HepG2 (cell line): ENCODE data around the gene ATM. TPM values are rescaled to one million over a fixed set of nuclear protein-coding genes. Genes with fewer than 3 reads are reported as not detected.

ENCODE experiments used
- ATAC-seq: fragments of 200-7000 bp; cut with Tn5 transposase; 3 replicates; pipeline ENCODE4 v1.9.1; 2020; ENCODE audit warnings: mild to moderate bottlenecking, moderate library complexity
- BruUV-seq: library from RNA; stranded (reverse); fragments of 400-500 nt; replicated peaks from 2 replicates; lab custom pipeline; 2021; lab: Mats Ljungman, UMichigan
- CTCF ChIA-PET: fragments of 300-600 bp; formaldehyde crosslinking; extraction: SDS; loops from one replicate; lab custom pipeline; 2021; ENCODE audit warnings: low total read pairs, inconsistent platforms, low intra/inter-chr PET ratio; lab: Yijun Ruan, JAX
- POLR2A ChIA-PET: fragments of 350-600 bp; sonication (Branson Sonifier 250); formaldehyde crosslinking; loops from one replicate; lab custom pipeline; 2020; ENCODE audit warnings: antibody characterized with exemption, inconsistent platforms; lab: Yijun Ruan, JAX
- DNase-seq: peaks from one replicate; pipeline ENCODE4 v3.0.0-alpha.2; 2015; ENCODE audit warnings: low spot score
- FAIRE-seq: peaks from 3 replicates; lab custom pipeline; 2011; peaks lifted over from hg19 to GRCh38; lab: Jason Lieb, UNC
- H2AFZ ChIP-seq: one replicate; pipeline ENCODE4 v1.6.1; 2011; ENCODE audit warnings: low read length, inconsistent platforms
- H3K27ac ChIP-seq: fragments of 300-600 bp; 3 replicates; pipeline ENCODE4 v1.8.0; 2011; ENCODE audit warnings: mixed run types, mild to moderate bottlenecking, mixed read lengths, low read length, inconsistent platforms; ENCODE audit not compliant: insufficient read depth; ENCODE audit errors: extremely low read length
- H3K27me3 ChIP-seq, 2 experiments: fragments of 200-600 bp in 1 of 2; 2 replicates in 1 of 2; 3 replicates in 1 of 2; pipeline versions ENCODE4 v1.6.0 to v1.8.0; 2011; ENCODE audit warnings: low read length in 2 of 2, mild to moderate bottlenecking in 2 of 2, moderate library complexity in 2 of 2, inconsistent platforms in 1 of 2; ENCODE audit not compliant: insufficient read depth in 2 of 2, control insufficient read depth in 1 of 2
- H3K36me3 ChIP-seq, 2 experiments: fragments of 200-600 bp in 1 of 2; replicated peaks in 1 of 2; 2 replicates in 1 of 2; 3 replicates in 1 of 2; pipeline versions ENCODE4 v1.5.1 to v1.8.0; 2011; ENCODE audit warnings: low read length in 2 of 2, inconsistent platforms in 1 of 2; ENCODE audit not compliant: insufficient read depth in 2 of 2, control insufficient read depth in 1 of 2
- H3K4me1 ChIP-seq: 2 replicates; pipeline ENCODE4 v1.5.1; 2012; ENCODE audit warnings: low read length, inconsistent platforms; ENCODE audit not compliant: insufficient read depth
- H3K4me2 ChIP-seq: 2 replicates; pipeline ENCODE4 v1.6.0; 2011; ENCODE audit warnings: low read depth, low read length, inconsistent platforms
- H3K4me3 ChIP-seq, 3 experiments: fragments of 200-600 bp in 1 of 3; sonication (generic), shearing (Covaris generic) in 1 of 3; replicated peaks in 1 of 3; 2 replicates each; pipeline ENCODE4 v1.5.1; 2011 to 2016; ENCODE audit warnings: low read length in 3 of 3, inconsistent platforms in 2 of 3, low read depth in 2 of 3, mild to moderate bottlenecking in 2 of 3, control low read depth in 1 of 3, mixed read lengths in 1 of 3; ENCODE audit not compliant: insufficient read depth in 1 of 3
- H3K79me2 ChIP-seq: one replicate; pipeline ENCODE4 v1.6.1; 2011; ENCODE audit warnings: low read length, inconsistent platforms; ENCODE audit not compliant: insufficient read depth
- H3K9ac ChIP-seq: 2 replicates; pipeline ENCODE4 v1.6.0; 2011; ENCODE audit warnings: mild to moderate bottlenecking, low read depth, low read length, inconsistent platforms; ENCODE audit not compliant: insufficient read depth
- H3K9me3 ChIP-seq: 2 replicates; pipeline ENCODE4 v1.5.1; 2012; ENCODE audit warnings: mild to moderate bottlenecking, low read length
- H4K20me1 ChIP-seq: 2 replicates; pipeline ENCODE4 v1.6.0; 2011; ENCODE audit warnings: inconsistent platforms, mild to moderate bottlenecking, low read length, moderate library complexity; ENCODE audit not compliant: insufficient read depth
- DNMT1 ChIP-seq: sonication (generic); formaldehyde crosslinking; IDR thresholded peaks from 2 replicates; pipeline ENCODE4 v1.5.1; 2020; ENCODE audit warnings: mild to moderate bottlenecking, missing genetic modification reagents
- FOXA1 ChIP-seq, 2 experiments: fragments of 450-650 bp in 1 of 2; sonication (generic) in 1 of 2; formaldehyde crosslinking in 1 of 2; IDR thresholded peaks; 2 replicates each; pipeline versions ENCODE4 v1.4.0 to v1.6.1; 2016 to 2020; ENCODE audit warnings: missing genetic modification reagents in 1 of 2
- GABPB1 ChIP-seq: IDR thresholded peaks from 2 replicates; pipeline ENCODE4 v1.6.1; 2016; ENCODE audit warnings: mild to moderate bottlenecking, missing genetic modification reagents, moderate library complexity, missing compliant biosample characterization
- MAFF ChIP-seq: IDR thresholded peaks from 2 replicates; pipeline ENCODE4 v1.6.1; 2011; ENCODE audit warnings: low read depth, low read length, improper control_type of control experiment
- MAFK ChIP-seq, 2 experiments: IDR thresholded peaks in 1 of 2; conservative IDR thresholded peaks in 1 of 2; 2 replicates each; pipeline ENCODE4 v1.6.1; 2011; ENCODE audit warnings: improper control_type of control experiment in 2 of 2, low read length in 2 of 2
- MXI1 ChIP-seq: IDR thresholded peaks from 3 replicates; pipeline ENCODE4 v1.6.1; 2012; ENCODE audit warnings: low read depth, low read length, inconsistent platforms, borderline replicate concordance
- SMC3 ChIP-seq: IDR thresholded peaks from 2 replicates; pipeline ENCODE4 v1.6.1; 2011; ENCODE audit warnings: low read length, improper control_type of control experiment
- SOX13 ChIP-seq, 3 experiments: fragments of 450-650 bp in 1 of 3; sonication (generic) in 1 of 3; formaldehyde crosslinking in 1 of 3; IDR thresholded peaks in 2 of 3; conservative IDR thresholded peaks in 1 of 3; 2 replicates each; pipeline versions ENCODE4 v1.5.0 to v1.6.1; 2016 to 2020; ENCODE audit warnings: antibody characterized with exemption in 1 of 3, mild to moderate bottlenecking in 1 of 3, missing compliant biosample characterization in 1 of 3, missing genetic modification reagents in 1 of 3, moderate library complexity in 1 of 3
- ZNF253 ChIP-seq: sonication (generic); formaldehyde crosslinking; IDR thresholded peaks from 2 replicates; pipeline ENCODE4 v1.8.0; 2022; ENCODE audit warnings: mild to moderate bottlenecking, missing genetic modification reagents, borderline replicate concordance
- ZNF549 ChIP-seq: sonication (generic); formaldehyde crosslinking; IDR thresholded peaks from 2 replicates; pipeline ENCODE4 v1.5.0; 2020; ENCODE audit warnings: missing genetic modification reagents
- ZNF713 ChIP-seq: sonication (generic); formaldehyde crosslinking; IDR thresholded peaks from 2 replicates; pipeline ENCODE4 v1.4.0; 2020; ENCODE audit warnings: mild to moderate bottlenecking, missing genetic modification reagents
- WGBS: methylation state at CpG from one replicate; pipeline ENCODE4 v1.1.6; 2017; ENCODE audit warnings: low lambda C conversion rate; 5-methylcytosine and 5-hydroxymethylcytosine counted together
- in situ Hi-C: cut with HindIII; loops from 2 replicates; pipeline ENCODE4 v1.10.0; 2017; ENCODE audit warnings: low pct_unique_long_range_greater_than_20kb; ENCODE audit not compliant: extremely low pct_ligation_motif_present
- intact Hi-C: fragments of 100-400 bp; cut with micrococcal nuclease; formaldehyde crosslinking; loops from one replicate; pipeline ENCODE4 v1.10.0; 2022; ENCODE audit not compliant: unreplicated experiment
- polyA plus RNA-seq, 8 experiments: library from polyadenylated mRNA; depleted of rRNA in 3 of 8; stranded (reverse) in 7 of 8; unstranded in 1 of 8; fragments of >200 nt; fragmentation: Illumina TruSeq in 4 of 8; extraction: Trizol in 4 of 8; gene quantifications; 2 replicates each; pipeline versions ENCODE4 v1.2.1 to v1.2.3, GENCODE V29; 2011 to 2016; ENCODE audit warnings: low read depth in 4 of 8, missing spikeins in 1 of 8, mixed read lengths in 1 of 8; ENCODE audit not compliant: insufficient read depth in 1 of 8
- total RNA-seq, 5 experiments: library from RNA; depleted of rRNA; stranded (reverse); fragments of >200 nt; fragmentation: Illumina TruSeq; extraction: Trizol; gene quantifications; 2 replicates each; pipeline ENCODE4 v1.2.3, GENCODE V29; 2016; ENCODE audit warnings: low read depth in 1 of 5
- TF ChIP-seq, protein P1 (sequence below): sonication (generic); formaldehyde crosslinking; IDR thresholded peaks from 2 replicates; pipeline ENCODE4 v1.4.0; 2020; ENCODE audit warnings: mild to moderate bottlenecking, missing genetic modification reagents
- TF ChIP-seq, protein P2 (sequence below): sonication (generic); formaldehyde crosslinking; IDR thresholded peaks from 2 replicates; pipeline ENCODE4 v1.4.0; 2020; ENCODE audit warnings: missing genetic modification reagents, mild to moderate bottlenecking, borderline replicate concordance
- TF ChIP-seq, protein P3 (sequence below): sonication (generic); formaldehyde crosslinking; IDR thresholded peaks from 2 replicates; pipeline ENCODE4 v1.5.0; 2020; ENCODE audit warnings: mild to moderate bottlenecking, missing genetic modification reagents

The ATM gene
- total and polyA plus RNA-seq, 2 of the 13 experiments (the other 11 are each of a cell fraction or from before 2014, with no cell fraction given): 40.0 to 71.6 TPM

DNA sequence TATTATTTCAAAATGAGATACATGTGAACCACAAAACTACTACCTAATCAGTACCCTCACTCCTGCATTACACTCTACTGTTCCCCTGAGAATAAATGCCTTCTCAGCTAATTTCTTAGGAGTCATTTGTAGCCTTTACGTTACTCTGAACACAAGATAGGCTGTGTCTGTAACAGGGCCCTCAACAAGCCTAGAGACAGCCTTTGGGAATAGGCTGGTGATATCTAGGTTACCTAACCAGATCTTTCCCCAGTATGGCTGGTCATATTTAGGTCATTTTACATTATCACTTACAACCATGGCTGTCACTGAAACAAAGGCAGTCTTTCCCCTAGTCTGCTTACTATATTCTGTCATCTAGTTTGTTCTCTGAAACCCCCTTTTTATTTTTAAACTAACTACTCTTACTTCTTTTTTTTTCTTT, 14.2 kb downstream of the ATM start:
- TF ChIP-seq, protein P1, sequence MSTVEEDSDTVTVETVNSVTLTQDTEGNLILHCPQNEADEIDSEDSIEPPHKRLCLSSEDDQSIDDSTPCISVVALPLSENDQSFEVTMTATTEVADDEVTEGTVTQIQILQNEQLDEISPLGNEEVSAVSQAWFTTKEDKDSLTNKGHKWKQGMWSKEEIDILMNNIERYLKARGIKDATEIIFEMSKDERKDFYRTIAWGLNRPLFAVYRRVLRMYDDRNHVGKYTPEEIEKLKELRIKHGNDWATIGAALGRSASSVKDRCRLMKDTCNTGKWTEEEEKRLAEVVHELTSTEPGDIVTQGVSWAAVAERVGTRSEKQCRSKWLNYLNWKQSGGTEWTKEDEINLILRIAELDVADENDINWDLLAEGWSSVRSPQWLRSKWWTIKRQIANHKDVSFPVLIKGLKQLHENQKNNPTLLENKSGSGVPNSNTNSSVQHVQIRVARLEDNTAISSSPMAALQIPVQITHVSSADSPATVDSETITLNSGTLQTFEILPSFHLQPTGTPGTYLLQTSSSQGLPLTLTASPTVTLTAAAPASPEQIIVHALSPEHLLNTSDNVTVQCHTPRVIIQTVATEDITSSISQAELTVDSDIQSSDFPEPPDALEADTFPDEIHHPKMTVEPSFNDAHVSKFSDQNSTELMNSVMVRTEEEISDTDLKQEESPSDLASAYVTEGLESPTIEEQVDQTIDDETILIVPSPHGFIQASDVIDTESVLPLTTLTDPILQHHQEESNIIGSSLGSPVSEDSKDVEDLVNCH: no peak
- no peak for TF ChIP-seq ZNF253 (CRISPR knock-in tag)
- no peak for TF ChIP-seq ZNF713
- no peak for TF ChIP-seq FOXA1 (IDR thresholded peaks at IDR 0.05)
- no peak for TF ChIP-seq FOXA1 (CRISPR knock-in tag; IDR thresholded peaks at IDR 0.05)
- no peak for TF ChIP-seq GABPB1 (CRISPR knock-in tag)
- no peak for TF ChIP-seq MXI1
- no peak for TF ChIP-seq SMC3
- TF ChIP-seq ZNF549 (CRISPR knock-in tag): no peak
- TF ChIP-seq, protein P2, sequence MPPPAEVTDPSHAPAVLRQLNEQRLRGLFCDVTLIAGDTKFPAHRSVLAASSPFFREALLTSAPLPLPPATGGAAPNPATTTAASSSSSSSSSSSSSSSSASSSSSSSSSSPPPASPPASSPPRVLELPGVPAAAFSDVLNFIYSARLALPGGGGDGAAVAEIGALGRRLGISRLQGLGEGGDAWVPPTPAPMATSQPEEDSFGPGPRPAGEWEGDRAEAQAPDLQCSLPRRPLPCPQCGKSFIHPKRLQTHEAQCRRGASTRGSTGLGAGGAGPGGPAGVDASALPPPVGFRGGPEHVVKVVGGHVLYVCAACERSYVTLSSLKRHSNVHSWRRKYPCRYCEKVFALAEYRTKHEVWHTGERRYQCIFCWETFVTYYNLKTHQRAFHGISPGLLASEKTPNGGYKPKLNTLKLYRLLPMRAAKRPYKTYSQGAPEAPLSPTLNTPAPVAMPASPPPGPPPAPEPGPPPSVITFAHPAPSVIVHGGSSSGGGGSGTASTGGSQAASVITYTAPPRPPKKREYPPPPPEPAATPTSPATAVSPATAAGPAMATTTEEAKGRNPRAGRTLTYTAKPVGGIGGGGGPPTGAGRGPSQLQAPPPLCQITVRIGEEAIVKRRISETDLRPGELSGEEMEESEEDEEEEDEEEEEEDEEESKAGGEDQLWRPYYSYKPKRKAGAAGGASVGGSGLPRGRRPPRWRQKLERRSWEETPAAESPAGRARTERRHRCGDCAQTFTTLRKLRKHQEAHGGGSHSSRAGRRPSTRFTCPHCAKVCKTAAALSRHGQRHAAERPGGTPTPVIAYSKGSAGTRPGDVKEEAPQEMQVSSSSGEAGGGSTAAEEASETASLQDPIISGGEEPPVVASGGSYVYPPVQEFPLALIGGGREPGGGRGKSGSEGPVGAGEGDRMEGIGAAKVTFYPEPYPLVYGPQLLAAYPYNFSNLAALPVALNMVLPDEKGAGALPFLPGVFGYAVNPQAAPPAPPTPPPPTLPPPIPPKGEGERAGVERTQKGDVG (CRISPR knock-in tag): no peak
- TF ChIP-seq MAFF: peak; percentile 57
- TF ChIP-seq SOX13 (IDR thresholded peaks at IDR 0.05): no peak
- TF ChIP-seq SOX13 (CRISPR knock-in tag; conservative IDR thresholded peaks at IDR 0.05 in 1 of 2, IDR thresholded peaks at IDR 0.05 in 1 of 2): no peak
- TF ChIP-seq DNMT1 (CRISPR knock-in tag): no peak
- TF ChIP-seq, protein P3, sequence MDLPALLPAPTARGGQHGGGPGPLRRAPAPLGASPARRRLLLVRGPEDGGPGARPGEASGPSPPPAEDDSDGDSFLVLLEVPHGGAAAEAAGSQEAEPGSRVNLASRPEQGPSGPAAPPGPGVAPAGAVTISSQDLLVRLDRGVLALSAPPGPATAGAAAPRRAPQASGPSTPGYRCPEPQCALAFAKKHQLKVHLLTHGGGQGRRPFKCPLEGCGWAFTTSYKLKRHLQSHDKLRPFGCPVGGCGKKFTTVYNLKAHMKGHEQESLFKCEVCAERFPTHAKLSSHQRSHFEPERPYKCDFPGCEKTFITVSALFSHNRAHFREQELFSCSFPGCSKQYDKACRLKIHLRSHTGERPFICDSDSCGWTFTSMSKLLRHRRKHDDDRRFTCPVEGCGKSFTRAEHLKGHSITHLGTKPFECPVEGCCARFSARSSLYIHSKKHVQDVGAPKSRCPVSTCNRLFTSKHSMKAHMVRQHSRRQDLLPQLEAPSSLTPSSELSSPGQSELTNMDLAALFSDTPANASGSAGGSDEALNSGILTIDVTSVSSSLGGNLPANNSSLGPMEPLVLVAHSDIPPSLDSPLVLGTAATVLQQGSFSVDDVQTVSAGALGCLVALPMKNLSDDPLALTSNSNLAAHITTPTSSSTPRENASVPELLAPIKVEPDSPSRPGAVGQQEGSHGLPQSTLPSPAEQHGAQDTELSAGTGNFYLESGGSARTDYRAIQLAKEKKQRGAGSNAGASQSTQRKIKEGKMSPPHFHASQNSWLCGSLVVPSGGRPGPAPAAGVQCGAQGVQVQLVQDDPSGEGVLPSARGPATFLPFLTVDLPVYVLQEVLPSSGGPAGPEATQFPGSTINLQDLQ: no peak
- TF ChIP-seq MAFK (conservative IDR thresholded peaks at IDR 0.05 in 1 of 2, IDR thresholded peaks at IDR 0.05 in 1 of 2; ENCODE audit: low read length in 2 of 2): peak; percentile 53 to 76
- TF ChIP-seq, all 625 proteins: peak for 2
- Histone ChIP-seq H3K9me3 (no peaks in the 10 kb centered on the region), H3K79me2 (peaks cover 4% of the 10 kb centered on the region), H3K9ac (no peak overlapping the region), H3K4me3 (no peak overlapping the region), H3K4me1 (peaks cover 42% of the 10 kb centered on the region), H2AFZ (no peak overlapping the region), H3K36me3 (peaks cover 5 to 33% of the 10 kb centered on the region in 2 experiments; a peak in 4 of 5 replicates), H3K27me3 (no peaks in the 10 kb centered on the region), H4K20me1 (no peaks in the 10 kb centered on the region), H3K27ac (no peak overlapping the region), H3K4me2 (no peak overlapping the region)
- no TSS peak for BruUV-seq
- DNase-seq (no peak), FAIRE-seq (no peak), ATAC-seq (no peak)
- intact Hi-C loops: no loop called here
- POLR2A ChIA-PET: no interaction called here
- WGBS: 100% methylated on average over 1 of the region's 1 CpG
- CTCF ChIA-PET: no interaction called here
- in situ Hi-C loops: no loop called here
